A549 (cell line): Measurements from ENCODE around the gene PCDH18. TPM values are rescaled to one million over a fixed set of nuclear protein-coding genes. Genes with fewer than 3 reads are reported as not detected.
A peak's percentile ranks its signal among the peaks of the same experiment; 100 is the strongest.

ENCODE experiments used
- ATAC-seq, 2 experiments: fragments of 200-7000 bp in 1 of 2; fragments of >200 bp in 1 of 2; cut with Nextera tagmentation in 1 of 2; cut with Tn5 transposase in 1 of 2; 3 replicates each; pipeline versions ENCODE4 v1.8.0 to v1.9.1; 2018 to 2020; ENCODE audit warnings: mild to moderate bottlenecking in 1 of 2, moderate library complexity in 1 of 2
- CTCF ChIA-PET: fragments of 300-600 bp; sonication (Branson Sonifier 250); formaldehyde crosslinking; extraction: SDS; loops from one replicate; lab custom pipeline; 2021; ENCODE audit warnings: antibody characterized with exemption, inconsistent platforms; lab: Yijun Ruan, JAX
- POLR2A ChIA-PET: fragments of 350-600 bp; formaldehyde crosslinking; extraction: SDS; loops from one replicate; lab custom pipeline; 2021; ENCODE audit warnings: antibody characterized with exemption, inconsistent platforms; lab: Yijun Ruan, JAX
- DNase-seq, 2 experiments: peaks; one replicate each; pipeline versions ENCODE4 v3.0.0 to v3.0.0-alpha.2; 2011 to 2016; ENCODE audit warnings: low read depth in 1 of 2, low spot score in 1 of 2
- FAIRE-seq: peaks from 2 replicates; lab custom pipeline; 2011; peaks lifted over from hg19 to GRCh38; lab: Jason Lieb, UNC
- H3K27ac ChIP-seq, 2 experiments: fragments of >200 bp; sonication (Bioruptor Twin); formaldehyde crosslinking; 3 replicates each; pipeline ENCODE4 v1.5.1; 2016 to 2017
- H3K4me1 ChIP-seq: fragments of >200 bp; sonication (Bioruptor Twin); formaldehyde crosslinking; 3 replicates; pipeline ENCODE4 v1.6.1; 2016
- H3K4me2 ChIP-seq: fragments of >200 bp; sonication (Bioruptor Twin); formaldehyde crosslinking; 3 replicates; pipeline ENCODE4 v1.6.1; 2016
- H3K4me3 ChIP-seq: fragments of >200 bp; sonication (Bioruptor Twin); formaldehyde crosslinking; 3 replicates; pipeline ENCODE4 v1.5.1; 2016
- H3K9me3 ChIP-seq: fragments of >200 bp; sonication (Bioruptor Twin); formaldehyde crosslinking; 3 replicates; pipeline ENCODE4 v1.6.1; 2016
- ATOH8 ChIP-seq: fragments of 250-450 bp; sonication (Bioruptor Pico); IDR thresholded peaks from 2 replicates; pipeline ENCODE4 v1.5.0; 2020; ENCODE audit warnings: low read depth, mild to moderate bottlenecking, moderate library complexity
- BCL3 ChIP-seq: fragments of >200 bp; sonication (Bioruptor Twin); formaldehyde crosslinking; IDR thresholded peaks from 3 replicates; pipeline ENCODE4 v1.6.1; 2016
- BHLHE40 ChIP-seq: IDR thresholded peaks from 2 replicates; pipeline ENCODE4 v1.6.1; 2012; ENCODE audit warnings: low read depth, low read length, inconsistent platforms
- CTCF ChIP-seq: fragments of >200 bp; sonication (Bioruptor Twin); formaldehyde crosslinking; IDR thresholded peaks from 3 replicates; pipeline ENCODE4 v1.5.1; 2016
- E2F6 ChIP-seq: IDR thresholded peaks from 2 replicates; pipeline ENCODE4 v1.6.1; 2012; ENCODE audit warnings: low read depth, borderline replicate concordance
- EP300 ChIP-seq, 2 experiments: fragments of >200 bp; sonication (Bioruptor Twin); formaldehyde crosslinking; IDR thresholded peaks; 2 replicates in 1 of 2; 3 replicates in 1 of 2; pipeline ENCODE4 v1.6.1; 2016 to 2017
- FOSB ChIP-seq: fragments of 250-450 bp; sonication (Bioruptor Pico); IDR thresholded peaks from 2 replicates; pipeline ENCODE4 v1.5.0; 2020; ENCODE audit warnings: mild to moderate bottlenecking, moderate library complexity
- FOSL2 ChIP-seq, 2 experiments: fragments of 450-650 bp in 1 of 2; fragments of >200 bp in 1 of 2; sonication (Bioruptor Twin) in 1 of 2; formaldehyde crosslinking; IDR thresholded peaks; 2 replicates each; pipeline versions ENCODE4 v1.5.0 to v1.6.1; 2016 to 2020; ENCODE audit warnings: mild to moderate bottlenecking in 1 of 2, moderate library complexity in 1 of 2
- FOXS1 ChIP-seq: fragments of 250-450 bp; sonication (Bioruptor Pico); IDR thresholded peaks from 2 replicates; pipeline ENCODE4 v1.5.0; 2020; ENCODE audit warnings: mild to moderate bottlenecking, moderate library complexity
- GATA3 ChIP-seq: IDR thresholded peaks from 2 replicates; pipeline ENCODE4 v1.6.1; 2012; ENCODE audit warnings: borderline replicate concordance
- HDAC2 ChIP-seq: fragments of 200-600 bp; sonication (generic); IDR thresholded peaks from 2 replicates; pipeline ENCODE4 v1.6.1; 2016
- HEYL ChIP-seq: fragments of 250-450 bp; sonication (Bioruptor Pico); IDR thresholded peaks from 2 replicates; pipeline ENCODE4 v1.8.0; 2021; ENCODE audit warnings: mild to moderate bottlenecking, moderate library complexity
- HMGXB4 ChIP-seq: fragments of 250-450 bp; sonication (Bioruptor Pico); IDR thresholded peaks from 2 replicates; pipeline ENCODE4 v1.5.0; 2021; ENCODE audit warnings: mild to moderate bottlenecking, moderate library complexity, borderline replicate concordance
- HOXB5 ChIP-seq: fragments of 250-450 bp; sonication (Bioruptor Pico); IDR thresholded peaks from 2 replicates; pipeline ENCODE4 v1.5.0; 2020; ENCODE audit warnings: mild to moderate bottlenecking, moderate library complexity
- JUNB ChIP-seq: fragments of >200 bp; sonication (Bioruptor Twin); formaldehyde crosslinking; IDR thresholded peaks from 2 replicates; pipeline ENCODE4 v1.6.1; 2016
- MAFK ChIP-seq: fragments of 450-650 bp; IDR thresholded peaks from 2 replicates; pipeline ENCODE4 v1.6.1; 2014; ENCODE audit not compliant: partially characterized antibody
- MAX ChIP-seq: IDR thresholded peaks from 2 replicates; pipeline ENCODE4 v1.6.1; 2012
- NPAS2 ChIP-seq: fragments of 250-450 bp; sonication (Bioruptor Pico); IDR thresholded peaks from 2 replicates; pipeline ENCODE4 v1.8.0; 2022; ENCODE audit warnings: mild to moderate bottlenecking, moderate library complexity, borderline replicate concordance
- PHF8 ChIP-seq: fragments of 200-600 bp; sonication (generic); IDR thresholded peaks from 2 replicates; pipeline ENCODE4 v1.6.1; 2016; ENCODE audit warnings: low read depth, mild to moderate bottlenecking, antibody characterized with exemption, moderate library complexity, borderline replicate concordance
- POLR2A ChIP-seq: IDR thresholded peaks from 2 replicates; pipeline ENCODE4 v1.6.1; 2012; ENCODE audit warnings: mild to moderate bottlenecking, low read length
- RAD21 ChIP-seq, 2 experiments: fragments of >200 bp in 1 of 2; sonication (Bioruptor Twin) in 1 of 2; formaldehyde crosslinking in 1 of 2; IDR thresholded peaks in 1 of 2; conservative IDR thresholded peaks in 1 of 2; 2 replicates in 1 of 2; 3 replicates in 1 of 2; pipeline ENCODE4 v1.6.1; 2012 to 2018; ENCODE audit warnings: inconsistent platforms in 1 of 2
- RNF2 ChIP-seq: fragments of 200-600 bp; sonication (generic); IDR thresholded peaks from 2 replicates; pipeline ENCODE4 v1.6.1; 2016; ENCODE audit warnings: low read depth, mild to moderate bottlenecking, antibody characterized with exemption, moderate library complexity, borderline replicate concordance
- ZC3H11A ChIP-seq: fragments of 450-650 bp; IDR thresholded peaks from 2 replicates; pipeline ENCODE4 v1.6.1; 2014; ENCODE audit warnings: antibody characterized with exemption, mild to moderate bottlenecking
- ZNF302 ChIP-seq: fragments of 250-450 bp; sonication (Bioruptor Pico); IDR thresholded peaks from 2 replicates; pipeline ENCODE4 v1.9.0; 2021; ENCODE audit warnings: inconsistent platforms, mild to moderate bottlenecking, moderate library complexity
- ZSCAN20 ChIP-seq: fragments of 250-450 bp; sonication (Bioruptor Pico); IDR thresholded peaks from 2 replicates; pipeline ENCODE4 v1.8.0; 2022; ENCODE audit warnings: mild to moderate bottlenecking, moderate library complexity
- WGBS: methylation state at CpG from one replicate; pipeline ENCODE4 v1.1.6; 2017; ENCODE audit errors: missing lambda C conversion rate; 5-methylcytosine and 5-hydroxymethylcytosine counted together
- polyA plus RNA-seq, 4 experiments: library from polyadenylated mRNA; depleted of rRNA in 3 of 4; stranded (reverse); fragments of >200 nt; fragmentation: RNase III in 1 of 4; extraction: RNeasy Plus Mini Kit Qiagen cat#74134 plus additional on column Dnase treatment in 1 of 4; gene quantifications; 2 replicates in 3 of 4; 3 replicates in 1 of 4; pipeline ENCODE4 v1.2.3, GENCODE V29; 2011 to 2017

PCDH18 gene
- polyA plus RNA-seq, 2 of the 4 experiments (the other 2 are of a cell fraction): 0.04 TPM; not detected in 1

- TF ChIP-seq HMGXB4 (CRISPR knock-in tag): no peak
These were observed 27.5 kb upstream of the PCDH18 start (continued) for GRCh38 chr4:137559801-137560200.

GRCh38 chr4:137558951-137559350 lies 26.7 kb upstream of the PCDH18 start:
- no peak for FAIRE-seq
- WGBS: 42% methylated on average over 2 of the region's 2 CpGs
- ATAC-seq: no peak
- ChIA-PET POLR2A (no interaction called here), CTCF (no interaction called here)
- no peak for TF ChIP-seq PHF8
- no peak for TF ChIP-seq EP300 (IDR thresholded peaks at IDR 0.05)
- TF ChIP-seq RAD21 (conservative IDR thresholded peaks at IDR 0.05 in 1 of 2, IDR thresholded peaks at IDR 0.05 in 1 of 2): no peak
- TF ChIP-seq BCL3: no peak
- no peak for TF ChIP-seq RNF2
- TF ChIP-seq ZC3H11A: no peak
- TF ChIP-seq MAX: no peak
- TF ChIP-seq BHLHE40: no peak
- TF ChIP-seq GATA3: no peak
- TF ChIP-seq FOSL2 (IDR thresholded peaks at IDR 0.05): no peak
- no peak for TF ChIP-seq FOSL2 (CRISPR knock-in tag; IDR thresholded peaks at IDR 0.05)
- no peak for TF ChIP-seq HOXB5 (CRISPR knock-in tag)
- TF ChIP-seq CTCF: no peak
- TF ChIP-seq HDAC2: no peak
- TF ChIP-seq ZSCAN20 (CRISPR knock-in tag): no peak
- no peak for TF ChIP-seq ZNF302 (CRISPR knock-in tag)
- no peak for TF ChIP-seq NPAS2 (CRISPR knock-in tag)
- TF ChIP-seq E2F6: no peak
- TF ChIP-seq FOSB (CRISPR knock-in tag): no peak
- no peak overlapping the region for H3K4me2 ChIP-seq
- no peak for DNase-seq
- H3K27ac ChIP-seq: no peak overlapping the region
- no peak overlapping the region for H3K4me3 ChIP-seq
- no peaks in the 10 kb centered on the region for H3K4me1 ChIP-seq
- no peaks in the 10 kb centered on the region for H3K9me3 ChIP-seq

- POLR2A ChIA-PET: no interaction called here
- Histone ChIP-seq H3K4me3 (no peak overlapping the region), H3K4me1 (no peaks in the 10 kb centered on the region), H3K9me3 (no peaks in the 10 kb centered on the region), H3K27ac (no peak overlapping the region), H3K4me2 (no peak overlapping the region)
- 61% methylated on average over 4 of the region's 4 CpGs for WGBS
- TF ChIP-seq MAFK (no peak), POLR2A (no peak), HEYL (CRISPR knock-in tag) (no peak), FOXS1 (CRISPR knock-in tag) (no peak), JUNB (no peak), ATOH8 (no peak)
- no peak for FAIRE-seq
- no peak for ATAC-seq
- peak in 1 of 2 experiments; percentile 13 for DNase-seq
- CTCF ChIA-PET: no interaction called here
These were observed 13.2 kb upstream of the PCDH18 start for GRCh38 chr4:137545461-137545861.
